ENCODE data around the gene NOXO1. TPM values are rescaled to one million over a fixed set of nuclear protein-coding genes. Genes with fewer than 3 reads are reported as not detected.

The NOXO1 gene
- total and polyA plus RNA-seq, 2 experiments from 2014 or later = 2.0 to 2.6 TPM

GRCh38 chr16:1964506-1965395 is 16.5 kb downstream of the NOXO1 start, which contains the start of gene RPS2 (continued):
- TF ChIP-seq ZNF462 (CRISPR knock-in tag; IDR thresholded peaks at IDR 0.05) = no peak
- no peak for TF ChIP-seq STAT1 (IDR thresholded peaks at IDR 0.05; ENCODE audit: unreplicated experiment)
- no peak for TF ChIP-seq JUNB (IDR thresholded peaks at IDR 0.05; ENCODE audit: unreplicated experiment)
- TF ChIP-seq EZH2phosphoT487 (IDR thresholded peaks at IDR 0.05; ENCODE audit: unreplicated experiment) = no peak
- TF ChIP-seq ZNF114 (CRISPR knock-in tag; IDR thresholded peaks at IDR 0.05) = no peak
- TF ChIP-seq NANOG (IDR thresholded peaks at IDR 0.05; ENCODE audit: borderline replicate concordance) = no peak
- peak; percentile 74; the same call in 1 of the 2 replicates for TF ChIP-seq ETS1 (IDR thresholded peaks at IDR 0.05)
- TF ChIP-seq, protein P1, sequence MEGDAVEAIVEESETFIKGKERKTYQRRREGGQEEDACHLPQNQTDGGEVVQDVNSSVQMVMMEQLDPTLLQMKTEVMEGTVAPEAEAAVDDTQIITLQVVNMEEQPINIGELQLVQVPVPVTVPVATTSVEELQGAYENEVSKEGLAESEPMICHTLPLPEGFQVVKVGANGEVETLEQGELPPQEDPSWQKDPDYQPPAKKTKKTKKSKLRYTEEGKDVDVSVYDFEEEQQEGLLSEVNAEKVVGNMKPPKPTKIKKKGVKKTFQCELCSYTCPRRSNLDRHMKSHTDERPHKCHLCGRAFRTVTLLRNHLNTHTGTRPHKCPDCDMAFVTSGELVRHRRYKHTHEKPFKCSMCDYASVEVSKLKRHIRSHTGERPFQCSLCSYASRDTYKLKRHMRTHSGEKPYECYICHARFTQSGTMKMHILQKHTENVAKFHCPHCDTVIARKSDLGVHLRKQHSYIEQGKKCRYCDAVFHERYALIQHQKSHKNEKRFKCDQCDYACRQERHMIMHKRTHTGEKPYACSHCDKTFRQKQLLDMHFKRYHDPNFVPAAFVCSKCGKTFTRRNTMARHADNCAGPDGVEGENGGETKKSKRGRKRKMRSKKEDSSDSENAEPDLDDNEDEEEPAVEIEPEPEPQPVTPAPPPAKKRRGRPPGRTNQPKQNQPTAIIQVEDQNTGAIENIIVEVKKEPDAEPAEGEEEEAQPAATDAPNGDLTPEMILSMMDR (conservative IDR thresholded peaks at IDR 0.05; ENCODE audit: low read depth in 2 of 2) = no peak
- peak; percentile 99 for TF ChIP-seq POLR2AphosphoS5 (IDR thresholded peaks at IDR 0.05; ENCODE audit: low read depth)
- TF ChIP-seq CREB1 (CRISPR knock-in tag; IDR thresholded peaks at IDR 0.05; ENCODE audit: low read depth) = peak; percentile 95

Measured in GM23338 (cell line).